Measurements from ENCODE around the gene NCK2. TPM values are rescaled to one million over a fixed set of nuclear protein-coding genes. Genes with fewer than 3 reads are reported as not detected.

The NCK2 gene
- total and polyA plus RNA-seq, 2 experiments from 2014 or later: 72.6 to 100 TPM

- Histone ChIP-seq H4K20me1 (ENCODE audit: insufficient read depth, poor library complexity, severe bottlenecking) (no peaks in the 10 kb centered on the region), H3K36me3 (replicated peaks; ENCODE audit: insufficient read depth, low read depth) (no peaks in the 10 kb centered on the region), H3K9me3 (ENCODE audit: low read depth) (no peaks in the 10 kb centered on the region), H3K27ac (no peak overlapping the region), H3K27me3 (no peaks in the 10 kb centered on the region), H3K4me3 (no peak overlapping the region), H2AFZ (no peak overlapping the region), H3K9me2 (replicated peaks; ENCODE audit: insufficient read depth) (no peaks in the 10 kb centered on the region), H3K4me2 (no peak overlapping the region), H3K4me1 (ENCODE audit: insufficient read depth) (no peaks in the 10 kb centered on the region), H3K79me2 (no peaks in the 10 kb centered on the region)
- WGBS (ENCODE audit: low lambda C conversion rate, missing lambda C conversion rate): 79% methylated on average over 6 of the region's 6 CpGs
- no peak for TF ChIP-seq EZH2phosphoT487 (IDR thresholded peaks at IDR 0.05; ENCODE audit: low read depth, severe bottlenecking, unreplicated experiment)
- no peak for TF ChIP-seq EZH2 (IDR thresholded peaks at IDR 0.05; ENCODE audit: borderline replicate concordance)
- TF ChIP-seq CTCF (IDR thresholded peaks at IDR 0.05; ENCODE audit: poor library complexity): no peak
- no peak for DNase-seq (ENCODE audit: low spot score)
Observed at GRCh38 chr2:105732955-105733607, 11.6 kb upstream of the NCK2 start.

GRCh38 chr2:105733875-105734274, 10.8 kb upstream of the NCK2 start:
- Histone ChIP-seq H3K36me3 (replicated peaks; ENCODE audit: insufficient read depth, low read depth) (no peaks in the 10 kb centered on the region), H3K9me3 (ENCODE audit: low read depth) (no peaks in the 10 kb centered on the region), H3K9me2 (replicated peaks; ENCODE audit: insufficient read depth) (no peaks in the 10 kb centered on the region), H3K4me2 (no peak overlapping the region), H3K4me1 (ENCODE audit: insufficient read depth) (no peaks in the 10 kb centered on the region), H2AFZ (no peak overlapping the region), H3K79me2 (no peaks in the 10 kb centered on the region), H3K27me3 (no peaks in the 10 kb centered on the region), H4K20me1 (ENCODE audit: insufficient read depth, poor library complexity, severe bottlenecking) (no peaks in the 10 kb centered on the region), H3K27ac (no peak overlapping the region), H3K4me3 (no peak overlapping the region)
- TF ChIP-seq CTCF (IDR thresholded peaks at IDR 0.05; ENCODE audit: poor library complexity): no peak
- no peak for TF ChIP-seq EZH2 (IDR thresholded peaks at IDR 0.05; ENCODE audit: borderline replicate concordance)
- TF ChIP-seq EZH2phosphoT487 (IDR thresholded peaks at IDR 0.05; ENCODE audit: low read depth, severe bottlenecking, unreplicated experiment): no peak
- no peak for DNase-seq (ENCODE audit: low spot score)
- 87% methylated on average over 5 of the region's 5 CpGs for WGBS (ENCODE audit: low lambda C conversion rate, missing lambda C conversion rate)

- no peaks in the 10 kb centered on the region for H3K36me3 ChIP-seq (replicated peaks; ENCODE audit: insufficient read depth, low read depth)
- TF ChIP-seq EZH2 (IDR thresholded peaks at IDR 0.05; ENCODE audit: borderline replicate concordance) (no peak), CTCF (IDR thresholded peaks at IDR 0.05; ENCODE audit: poor library complexity) (no peak)
- WGBS (ENCODE audit: low lambda C conversion rate, missing lambda C conversion rate): 85% methylated on average over 4 of the region's 4 CpGs
- H4K20me1 ChIP-seq (ENCODE audit: insufficient read depth, poor library complexity, severe bottlenecking): no peaks in the 10 kb centered on the region
- no peak overlapping the region for H3K27ac ChIP-seq
- H3K4me2 ChIP-seq: no peak overlapping the region
- no peaks in the 10 kb centered on the region for H3K9me2 ChIP-seq (replicated peaks; ENCODE audit: insufficient read depth)
- H3K9me3 ChIP-seq (ENCODE audit: low read depth): no peaks in the 10 kb centered on the region
- no peak overlapping the region for H2AFZ ChIP-seq
- DNase-seq (ENCODE audit: low spot score): no peak
- no peaks in the 10 kb centered on the region for H3K27me3 ChIP-seq
- H3K79me2 ChIP-seq: no peaks in the 10 kb centered on the region
- H3K4me1 ChIP-seq (ENCODE audit: insufficient read depth): no peaks in the 10 kb centered on the region
- H3K4me3 ChIP-seq: no peak overlapping the region
Observed at GRCh38 chr2:105734762-105735538, 9.8 kb upstream of the NCK2 start.
